Tibial nerve (tissue), 4 donors: ENCODE measurements around the gene COL28A1. TPM values are rescaled to one million over a fixed set of nuclear protein-coding genes. Genes with fewer than 3 reads are reported as not detected.

Experiments used
- DNase-seq, 2 donors: peaks; one replicate each; pipeline ENCODE4 v3.0.0-alpha.2; 2019; ENCODE audit warnings: low spot score in 2 of 2
- H3K27ac ChIP-seq, 4 donors: fragments of 200-600 bp; sonication (generic) in 3 of 4; one replicate each; pipeline ENCODE4 v1.5.1; 2017 to 2019; ENCODE audit warnings: mild to moderate bottlenecking in 1 of 4
- H3K27me3 ChIP-seq, 2 donors: fragments of 200-600 bp; sonication (generic) in 1 of 2; one replicate each; pipeline versions ENCODE4 v1.5.1 to v1.6.0; 2017 to 2019
- H3K36me3 ChIP-seq, 3 donors: fragments of 200-600 bp; sonication (generic); one replicate each; pipeline ENCODE4 v1.5.1; 2018 to 2019
- H3K4me1 ChIP-seq, 4 donors: fragments of 200-600 bp; sonication (generic) in 3 of 4; one replicate each; pipeline ENCODE4 v1.5.1; 2017 to 2019
- H3K4me3 ChIP-seq, 4 donors: fragments of 200-600 bp; sonication (generic) in 3 of 4; one replicate each; pipeline ENCODE4 v1.5.1; 2017 to 2019; ENCODE audit warnings: mild to moderate bottlenecking in 1 of 4, moderate library complexity in 1 of 4
- H3K9me3 ChIP-seq, 4 donors: fragments of 200-600 bp; sonication (generic) in 3 of 4; one replicate each; pipeline ENCODE4 v1.5.1; 2017 to 2019
- CTCF ChIP-seq, 5 experiments: fragments of 200-600 bp in 3 of 5; fragments of 450-650 bp in 2 of 5; sonication (generic) in 3 of 5; IDR thresholded peaks; one replicate each; pipeline ENCODE4 v1.5.1; 2016 to 2019; ENCODE audit warnings: antibody characterized with exemption in 5 of 5, mild to moderate bottlenecking in 3 of 5, moderate library complexity in 2 of 5
- EP300 ChIP-seq, 2 donors: sonication (generic); formaldehyde crosslinking; IDR thresholded peaks; one replicate each; pipeline ENCODE4 v1.6.1; 2017; ENCODE audit warnings: antibody characterized with exemption in 2 of 2, mild to moderate bottlenecking in 1 of 2
- POLR2A ChIP-seq, 2 donors: fragments of 450-650 bp; IDR thresholded peaks; one replicate each; pipeline ENCODE4 v1.6.1; 2017; ENCODE audit warnings: antibody characterized with exemption in 2 of 2, mild to moderate bottlenecking in 2 of 2, moderate library complexity in 2 of 2
- WGBS, 2 donors: methylation state at CpG; one replicate each; pipeline ENCODE4 v1.1.5; 2018; 5-methylcytosine and 5-hydroxymethylcytosine counted together
- total RNA-seq, 4 donors: library from RNA; depleted of rRNA; stranded (reverse); fragments of >200 nt; gene quantifications; one replicate each; pipeline ENCODE4 v1.1.0, GENCODE V29; 2016

Gene COL28A1
- total RNA-seq, 4 donors from 2014 or later, result 60.0 to 142 (median 122) TPM

GRCh38 chr7:7569615-7570014 lies 33.9 kb upstream of the COL28A1 start:
- WGBS, 2 donors, result 90 to 95% methylated on average over 3 of the region's 3 CpGs
- Histone ChIP-seq H3K4me1 (peaks cover 7 to 37% (median 14%) of the 10 kb centered on the region in 4 donors), H3K36me3 (no peaks in the 10 kb centered on the region), H3K27ac (peak overlapping the region in 1 of 4 donors; percentile 38), H3K9me3 (no peaks in the 10 kb centered on the region), H3K27me3 (no peaks in the 10 kb centered on the region), H3K4me3 (no peak overlapping the region)
- DNase-seq, result no peak
- TF ChIP-seq CTCF (IDR thresholded peaks at IDR 0.05) (no peak), POLR2A (IDR thresholded peaks at IDR 0.05) (no peak), EP300 (IDR thresholded peaks at IDR 0.05) (no peak)

- peaks cover 7 to 37% (median 14%) of the 10 kb centered on the region in 4 donors for H3K4me1 ChIP-seq
- no peak overlapping the region for H3K4me3 ChIP-seq
- TF ChIP-seq POLR2A (IDR thresholded peaks at IDR 0.05), result no peak
- peak in 1 of 2 donors; percentile 14 for TF ChIP-seq EP300 (IDR thresholded peaks at IDR 0.05)
- peak overlapping the region in 1 of 4 donors; percentile 38 for H3K27ac ChIP-seq
- no peaks in the 10 kb centered on the region for H3K27me3 ChIP-seq
- H3K36me3 ChIP-seq, result no peaks in the 10 kb centered on the region
- H3K9me3 ChIP-seq, result no peaks in the 10 kb centered on the region
- no peak for DNase-seq
- WGBS, 2 donors, result 72 to 74% methylated on average over 5 of the region's 5 CpGs
Observed at GRCh38 chr7:7569081-7569527, 33.4 kb upstream of the COL28A1 start.

GRCh38 chr7:7568553-7568952 lies 32.9 kb upstream of the COL28A1 start:
- H3K36me3 ChIP-seq, result no peaks in the 10 kb centered on the region
- H3K4me3 ChIP-seq, result peak overlapping the region in 3 of 4 donors; percentile 68 to 89 (median 79)
- peak overlapping the region in 1 of 4 donors; percentile 2 for H3K27ac ChIP-seq
- H3K27me3 ChIP-seq, result no peaks in the 10 kb centered on the region
- TF ChIP-seq CTCF (IDR thresholded peaks at IDR 0.05), result no peak
- TF ChIP-seq EP300 (IDR thresholded peaks at IDR 0.05), result no peak
- TF ChIP-seq POLR2A (IDR thresholded peaks at IDR 0.05), result no peak
- H3K4me1 ChIP-seq, result peaks cover 7 to 37% (median 14%) of the 10 kb centered on the region in 4 donors
- DNase-seq, result no peak
- H3K9me3 ChIP-seq, result no peaks in the 10 kb centered on the region
- 67 to 68% methylated on average over 4 of the region's 4 CpGs for WGBS, 2 donors

GRCh38 chr7:7567898-7568531 lies 32.3 kb upstream of the COL28A1 start:
- TF ChIP-seq CTCF (IDR thresholded peaks at IDR 0.05) (no peak), POLR2A (IDR thresholded peaks at IDR 0.05) (no peak), EP300 (IDR thresholded peaks at IDR 0.05) (no peak)
- no peaks in the 10 kb centered on the region for H3K27me3 ChIP-seq
- H3K9me3 ChIP-seq, result no peaks in the 10 kb centered on the region
- 50 to 51% methylated on average over 2 of the region's 2 CpGs for WGBS, 2 donors
- H3K4me1 ChIP-seq, result peaks cover 7 to 37% (median 14%) of the 10 kb centered on the region in 4 donors
- peak overlapping the region; percentile 68 to 89 (median 80) for H3K4me3 ChIP-seq
- H3K27ac ChIP-seq, result peak overlapping the region in 1 of 4 donors; percentile 97
- no peak for DNase-seq
- no peaks in the 10 kb centered on the region for H3K36me3 ChIP-seq

- H3K27me3 ChIP-seq, result no peaks in the 10 kb centered on the region
- peak within 1 kb of the TSS; percentile 81 to 97 (median 94) for H3K27ac ChIP-seq
- H3K36me3 ChIP-seq, result no peaks in the 10 kb centered on the region
- H3K9me3 ChIP-seq, result no peaks in the 10 kb centered on the region
- peak within 1 kb of the TSS; percentile 68 to 89 (median 80) for H3K4me3 ChIP-seq
- H3K4me1 ChIP-seq, result peaks cover 7 to 37% (median 14%) of the 10 kb centered on the region in 4 donors
- DNase-seq, result peak; percentile 52 to 59
- WGBS, 2 donors, result 0 to 1% methylated on average over 42 to 66 of the region's 96 CpGs
- TF ChIP-seq POLR2A (IDR thresholded peaks at IDR 0.05) (peak; percentile 18 to 58), EP300 (IDR thresholded peaks at IDR 0.05) (peak in 1 of 2 donors; percentile 43), CTCF (IDR thresholded peaks at IDR 0.05) (no peak)
Observed at GRCh38 chr7:7566651-7567611, 31.3 kb upstream of the COL28A1 start, which contains the start of gene MIOS. TSS of gene MIOS (plus strand) at chr7:7566884. CDS start at chr7:7572476, 5,592 bp downstream.
